GM19467 (cell line): ENCODE measurements around the gene ROGDI.

Experiments used
- ATAC-seq: cut with Tn5 transposase; IDR thresholded peaks from one replicate; pipeline ENCODE4 v1.9.1; 2021; ENCODE audit warnings: mild to moderate bottlenecking, moderate library complexity; ENCODE audit not compliant: unreplicated experiment

The ROGDI gene

GRCh38 chr16:4801962-4802658 lies at the start of gene ROGDI:
ROGDI (minus strand) TSS chr16:4802633; CDS start chr16:4802571, 62 bp downstream.
- peak; percentile 48 for ATAC-seq

- ATAC-seq: no peak
Measured at GRCh38 chr16:4850211-4850610, 47.8 kb upstream of the ROGDI start.

GRCh38 chr16:4847774-4848587 lies 45.5 kb upstream of the ROGDI start:
- ATAC-seq: peak; percentile 14

GRCh38 chr16:4846901-4847773 lies 44.7 kb upstream of the ROGDI start, which contains the start of the genes GLYR1 and UBN1:
GLYR1 (minus strand) TSS chr16:4847288; CDS start chr16:4847265, 23 bp downstream.
UBN1 (plus strand) TSS chr16:4847481; CDS start chr16:4852918, 5,437 bp downstream.
- peak; percentile 81 for ATAC-seq

- peak; percentile 15 for ATAC-seq
Measured at GRCh38 chr16:4846503-4846900, 44.1 kb upstream of the ROGDI start.

- no peak for ATAC-seq
Measured at GRCh38 chr16:4840984-4841383, 38.6 kb upstream of the ROGDI start.

GRCh38 chr16:4839942-4840341 lies 37.5 kb upstream of the ROGDI start:
- no peak for ATAC-seq

GRCh38 chr16:4837733-4838501 lies 35.5 kb upstream of the ROGDI start:
- ATAC-seq: no peak

- no peak for ATAC-seq
Measured at GRCh38 chr16:4836727-4837126, 34.3 kb upstream of the ROGDI start.

- no peak for ATAC-seq
Measured at GRCh38 chr16:4833584-4833983, 31.2 kb upstream of the ROGDI start.

- no peak for ATAC-seq
Measured at GRCh38 chr16:4832698-4833343, 30.4 kb upstream of the ROGDI start.

GRCh38 chr16:4831616-4832015 lies 29.2 kb upstream of the ROGDI start:
- no peak for ATAC-seq

GRCh38 chr16:4830408-4830807 lies 28.0 kb upstream of the ROGDI start:
- ATAC-seq: no peak

- no peak for ATAC-seq
Measured at GRCh38 chr16:4828567-4829321, 26.3 kb upstream of the ROGDI start.

- ATAC-seq: no peak
Measured at GRCh38 chr16:4826980-4827379, 24.5 kb upstream of the ROGDI start.

GRCh38 chr16:4826526-4826925 lies 24.1 kb upstream of the ROGDI start:
- no peak for ATAC-seq

GRCh38 chr16:4825196-4825595 lies 22.8 kb upstream of the ROGDI start:
- no peak for ATAC-seq

- ATAC-seq: no peak
Measured at GRCh38 chr16:4820652-4821051, 18.2 kb upstream of the ROGDI start.

- no peak for ATAC-seq
Measured at GRCh38 chr16:4814542-4815173, 12.2 kb upstream of the ROGDI start.
